Activated B cell treated with CpG ODN at 0.5 μM for 24 hours (primary cell): ENCODE data around the gene HP1BP3. TPM values are rescaled to one million over a fixed set of nuclear protein-coding genes. Genes with fewer than 3 reads are reported as not detected.

Experiments used
- ATAC-seq: fragments of 200-7000 bp; cut with Tn5 transposase; one replicate; pipeline ENCODE4 v1.10.0; 2021; ENCODE audit warnings: low read depth, mild to moderate bottlenecking, moderate library complexity
- CTCF ChIA-PET: fragments of 350-600 bp; sonication (Branson Sonifier 250); formaldehyde crosslinking; loops from one replicate; lab custom pipeline; 2021; ENCODE audit warnings: antibody characterized with exemption; lab: Charles Lee
- POLR2A ChIA-PET: fragments of 350-600 bp; sonication (Branson Sonifier 250); formaldehyde crosslinking; loops from one replicate; lab custom pipeline; 2021; ENCODE audit warnings: antibody characterized with exemption; lab: Charles Lee
- DNase-seq: peaks from one replicate; pipeline ENCODE4 v3.0.0; 2022
- H3K27ac Mint-ChIP-seq: one replicate; pipeline ENCODE4 v1.8.0; 2020; ENCODE audit warnings: mixed read lengths
- H3K27me3 Mint-ChIP-seq: one replicate; pipeline ENCODE4 v1.8.0; 2021; ENCODE audit warnings: mixed read lengths
- H3K36me3 Mint-ChIP-seq: one replicate; pipeline ENCODE4 v1.8.0; 2021; ENCODE audit warnings: low read depth, mixed read lengths
- H3K4me1 Mint-ChIP-seq: one replicate; pipeline ENCODE4 v1.8.0; 2021; ENCODE audit warnings: mixed read lengths
- H3K4me3 Mint-ChIP-seq: one replicate; pipeline ENCODE4 v1.8.0; 2020; ENCODE audit warnings: mild to moderate bottlenecking, mixed read lengths
- H3K9me3 Mint-ChIP-seq: one replicate; pipeline ENCODE4 v1.8.0; 2020; ENCODE audit warnings: mixed read lengths
- intact Hi-C: fragments of 100-400 bp; cut with micrococcal nuclease; formaldehyde crosslinking; loops from one replicate; pipeline ENCODE4 v1.15.1; 2024
- total RNA-seq: library from RNA; stranded (reverse); gene quantifications from 2 replicates; pipeline ENCODE4 v1.2.3, GENCODE V29; 2022
- TF ChIP-seq, protein P1 (sequence below): fragments of 200-600 bp; IDR thresholded peaks from one replicate; pipeline ENCODE4 v1.8.0; 2022; ENCODE audit warnings: antibody characterized with exemption, mild to moderate bottlenecking

Gene HP1BP3
- total RNA-seq, 1 donor from 2014 or later = 183 TPM

DNA sequence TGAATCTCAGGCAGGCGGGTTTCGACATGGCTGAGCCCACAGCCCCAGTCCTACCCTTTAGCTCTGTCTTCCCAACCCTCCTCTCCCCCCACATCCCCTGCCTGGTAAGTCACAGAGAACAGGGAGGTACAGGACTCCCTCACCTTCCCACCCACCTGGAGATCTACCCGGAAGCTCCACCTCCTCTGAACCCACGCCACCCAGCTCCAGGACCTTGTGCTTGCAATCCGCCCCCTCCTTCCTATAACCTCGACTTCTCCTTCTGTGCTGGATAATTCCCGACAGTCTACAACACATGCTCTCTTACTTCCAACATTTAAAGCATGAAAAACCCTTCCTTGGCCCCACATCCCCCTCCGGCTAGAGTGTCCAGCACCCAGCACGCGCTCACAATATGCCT lies 91.6 kb downstream of the HP1BP3 start:
- ChIA-PET CTCF (interaction anchor here (1.0 to 3.8 kb wide), 3 partner anchors 38 to 499 kb away, joined by 5 to 66 read pairs (median 8); no protein-coding TSS in a partner anchor), POLR2A (no interaction called here)
- Mint-ChIP-seq H3K27ac (no peak overlapping the region), H3K9me3 (no peaks in the 10 kb centered on the region), H3K4me1 (peaks cover 4% of the 10 kb centered on the region), H3K36me3 (no peaks in the 10 kb centered on the region), H3K27me3 (no peaks in the 10 kb centered on the region), H3K4me3 (no peak overlapping the region)
- intact Hi-C loops = loop anchor here (10.0 kb wide), 1 partner anchor 159 kb away; no protein-coding TSS in a partner anchor
- DNase-seq (no peak), ATAC-seq (no peak)
- TF ChIP-seq, protein P1, sequence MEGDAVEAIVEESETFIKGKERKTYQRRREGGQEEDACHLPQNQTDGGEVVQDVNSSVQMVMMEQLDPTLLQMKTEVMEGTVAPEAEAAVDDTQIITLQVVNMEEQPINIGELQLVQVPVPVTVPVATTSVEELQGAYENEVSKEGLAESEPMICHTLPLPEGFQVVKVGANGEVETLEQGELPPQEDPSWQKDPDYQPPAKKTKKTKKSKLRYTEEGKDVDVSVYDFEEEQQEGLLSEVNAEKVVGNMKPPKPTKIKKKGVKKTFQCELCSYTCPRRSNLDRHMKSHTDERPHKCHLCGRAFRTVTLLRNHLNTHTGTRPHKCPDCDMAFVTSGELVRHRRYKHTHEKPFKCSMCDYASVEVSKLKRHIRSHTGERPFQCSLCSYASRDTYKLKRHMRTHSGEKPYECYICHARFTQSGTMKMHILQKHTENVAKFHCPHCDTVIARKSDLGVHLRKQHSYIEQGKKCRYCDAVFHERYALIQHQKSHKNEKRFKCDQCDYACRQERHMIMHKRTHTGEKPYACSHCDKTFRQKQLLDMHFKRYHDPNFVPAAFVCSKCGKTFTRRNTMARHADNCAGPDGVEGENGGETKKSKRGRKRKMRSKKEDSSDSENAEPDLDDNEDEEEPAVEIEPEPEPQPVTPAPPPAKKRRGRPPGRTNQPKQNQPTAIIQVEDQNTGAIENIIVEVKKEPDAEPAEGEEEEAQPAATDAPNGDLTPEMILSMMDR = no peak

DNA sequence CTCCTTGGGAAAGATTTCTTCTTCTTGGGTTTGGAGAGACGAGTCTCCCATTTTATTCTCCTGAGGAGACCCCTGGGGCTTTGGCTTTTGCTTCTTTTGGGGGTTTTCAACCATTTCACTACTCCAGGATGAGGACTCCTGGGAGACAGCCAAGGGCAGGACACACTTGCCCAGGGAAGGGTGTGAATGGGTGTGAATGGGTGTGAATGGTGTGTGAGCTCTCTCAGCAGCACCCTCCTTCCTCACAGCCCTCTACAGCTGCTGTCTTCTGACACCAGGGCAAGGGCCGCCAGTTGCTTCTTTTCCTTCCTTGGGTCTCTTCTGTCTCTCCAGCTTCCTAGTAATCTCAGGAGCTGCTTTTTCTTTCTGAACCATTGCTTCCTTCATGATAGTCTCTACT lies 93.5 kb downstream of the HP1BP3 start:
- intact Hi-C loops = loop anchor here (10.0 kb wide), 1 partner anchor 161 kb away; no protein-coding TSS in a partner anchor
- ChIA-PET POLR2A (interaction anchor here (0.7 kb wide), 2 partner anchors 18 to 464 kb away, joined by 3 read pairs; no protein-coding TSS in a partner anchor), CTCF (no interaction called here)
- H3K27me3 Mint-ChIP-seq = no peaks in the 10 kb centered on the region
- no peaks in the 10 kb centered on the region for H3K36me3 Mint-ChIP-seq
- H3K4me3 Mint-ChIP-seq = no peak overlapping the region
- DNase-seq = no peak
- TF ChIP-seq, protein P1 = no peak
- H3K9me3 Mint-ChIP-seq = no peaks in the 10 kb centered on the region
- H3K4me1 Mint-ChIP-seq = peaks cover 4% of the 10 kb centered on the region
- H3K27ac Mint-ChIP-seq = no peak overlapping the region
- ATAC-seq = no peak

Other genes with a start within 250 kb of the HP1BP3 start
- gene FAM43B, start 234.7 kb downstream of the HP1BP3 start, total RNA-seq = not detected in 2 replicates
- not detected in 2 replicates for gene CDA, start 198.2 kb downstream of the HP1BP3 start, total RNA-seq
- gene PINK1, start 153.8 kb downstream of the HP1BP3 start, total RNA-seq = 3.4 and 4.2 TPM in 2 replicates
- 132 TPM in 2 replicates for gene DDOST, start 125.9 kb downstream of the HP1BP3 start, total RNA-seq
- gene KIF17, start 69.3 kb downstream of the HP1BP3 start, total RNA-seq = not detected in 2 replicates
- gene SH2D5, start 54.6 kb downstream of the HP1BP3 start, total RNA-seq = 0.69 and 0.89 TPM in 2 replicates